BJ (cell line): ENCODE data around the gene DOCK8. TPM values are rescaled to one million over a fixed set of nuclear protein-coding genes. Genes with fewer than 3 reads are reported as not detected.
"Not testable (repeated sequence)": the region's sequence is repeated elsewhere in the genome, so short reads cannot be mapped to it uniquely, and the experiment has no call there.

Experiments used
- CTCF ChIA-PET: fragments of 350-600 bp; formaldehyde crosslinking; extraction: SDS; loops from one replicate; lab custom pipeline; 2021; ENCODE audit warnings: antibody characterized with exemption, inconsistent platforms; lab: Yijun Ruan, JAX
- POLR2A ChIA-PET: fragments of 300-600 bp; sonication (Branson Sonifier 250); formaldehyde crosslinking; extraction: SDS; loops from one replicate; lab custom pipeline; 2021; ENCODE audit warnings: antibody characterized with exemption; lab: Charles Lee
- DNase-seq: peaks from one replicate; pipeline ENCODE4 v3.0.0-alpha.2; 2011; ENCODE audit warnings: low read depth
- H3K27me3 ChIP-seq: 2 replicates; pipeline ENCODE4 v1.6.0; 2011; ENCODE audit warnings: low read length; ENCODE audit not compliant: control insufficient read depth, insufficient read depth
- H3K36me3 ChIP-seq: 2 replicates; pipeline ENCODE4 v1.5.1; 2011; ENCODE audit warnings: low read length; ENCODE audit not compliant: control insufficient read depth, insufficient read depth
- H3K4me3 ChIP-seq: 2 replicates; pipeline ENCODE4 v1.5.1; 2011; ENCODE audit warnings: low read depth, mild to moderate bottlenecking, control low read depth, low read length
- CTCF ChIP-seq: IDR thresholded peaks from 2 replicates; pipeline ENCODE4 v1.5.1; 2011; ENCODE audit warnings: low read depth, mild to moderate bottlenecking, control low read depth, inconsistent platforms, low read length, moderate library complexity; ENCODE audit not compliant: insufficient read depth
- polyA plus RNA-seq: library from polyadenylated mRNA; depleted of rRNA; stranded (reverse); fragments of >200 nt; gene quantifications from 2 replicates; pipeline ENCODE4 v1.2.3, GENCODE V29; 2011

The DOCK8 gene
- polyA plus RNA-seq, 1 experiment: 0.07 TPM

GRCh38 chr9:401223-401622, 186.6 kb downstream of the DOCK8 start:
- no peak for DNase-seq
- H3K36me3 ChIP-seq: no peaks in the 10 kb centered on the region
- no peak overlapping the region for H3K4me3 ChIP-seq
- no peaks in the 10 kb centered on the region for H3K27me3 ChIP-seq
- ChIA-PET POLR2A (no interaction called here), CTCF (interaction anchor here (0.9 kb wide), 1 partner anchor 15 kb away, joined by 4 read pairs; no protein-coding TSS in a partner anchor)
- TF ChIP-seq CTCF: no peak

- Histone ChIP-seq H3K36me3 (no peaks in the 10 kb centered on the region), H3K27me3 (no peaks in the 10 kb centered on the region), H3K4me3 (no peak overlapping the region)
- DNase-seq: no peak
- ChIA-PET CTCF (interaction anchor here (0.5 to 1.0 kb wide), 2 partner anchors 100 to 582 kb away, joined by 3 to 5 read pairs; partner anchors contain the start of gene KANK1), POLR2A (no interaction called here)
- no peak for TF ChIP-seq CTCF
Observed at GRCh38 chr9:404234-404633, 189.6 kb downstream of the DOCK8 start.

GRCh38 chr9:405341-405740, 190.7 kb downstream of the DOCK8 start:
- no peak for DNase-seq
- ChIA-PET POLR2A (no interaction called here), CTCF (no interaction called here)
- H3K27me3 ChIP-seq: no peaks in the 10 kb centered on the region
- TF ChIP-seq CTCF: no peak
- no peak overlapping the region for H3K4me3 ChIP-seq
- no peaks in the 10 kb centered on the region for H3K36me3 ChIP-seq

- CTCF ChIA-PET: no interaction called here
- no peaks in the 10 kb centered on the region for H3K27me3 ChIP-seq
- POLR2A ChIA-PET: no interaction called here
- TF ChIP-seq CTCF: no peak
- no peak for DNase-seq
- no peak overlapping the region for H3K4me3 ChIP-seq
- H3K36me3 ChIP-seq: no peaks in the 10 kb centered on the region
Observed at GRCh38 chr9:406886-407654, 192.4 kb downstream of the DOCK8 start.

- H3K4me3 ChIP-seq, DNase-seq, CTCF ChIA-PET, H3K36me3 ChIP-seq, POLR2A ChIA-PET, H3K27me3 ChIP-seq: not testable (repeated sequence)
Observed at GRCh38 chr9:409655-410054, 195.0 kb downstream of the DOCK8 start.

GRCh38 chr9:414595-414994, 199.9 kb downstream of the DOCK8 start:
- ChIA-PET POLR2A (no interaction called here), CTCF (no interaction called here)
- no peaks in the 10 kb centered on the region for H3K27me3 ChIP-seq
- no peaks in the 10 kb centered on the region for H3K36me3 ChIP-seq
- DNase-seq: no peak
- no peak for TF ChIP-seq CTCF
- no peak overlapping the region for H3K4me3 ChIP-seq
